GM19099 (cell line): ENCODE results near the gene GPATCH3.
A peak's percentile ranks its signal among the peaks of the same experiment; 100 is the strongest.

Experiments
- POLR2A ChIP-seq: IDR thresholded peaks from 3 replicates; pipeline ENCODE4 v1.6.1; 2011; ENCODE audit warnings: low read depth; ENCODE audit not compliant: insufficient read length; ENCODE audit errors: extremely low read depth

The GPATCH3 gene

GRCh38 chr1:26894263-26894662 lies 6.0 kb downstream of the GPATCH3 start:
- no peak for TF ChIP-seq POLR2A

GRCh38 chr1:26890467-26890796 lies 9.8 kb downstream of the GPATCH3 start:
- TF ChIP-seq POLR2A = no peak

- peak; percentile 88 for TF ChIP-seq POLR2A
Observed at GRCh38 chr1:26889551-26890466, 10.5 kb downstream of the GPATCH3 start, which contains the start of gene GPN2. Gene GPN2, minus strand, starts transcription at chr1:26890283. Its CDS starts 187 bp downstream, at chr1:26890096.

- no peak for TF ChIP-seq POLR2A
Observed at GRCh38 chr1:26888231-26888630, 12.0 kb downstream of the GPATCH3 start.

- no peak for TF ChIP-seq POLR2A
Observed at GRCh38 chr1:26887125-26887524, 13.1 kb downstream of the GPATCH3 start.

- no peak for TF ChIP-seq POLR2A
Observed at GRCh38 chr1:26882696-26883463, 17.4 kb downstream of the GPATCH3 start.

- no peak for TF ChIP-seq POLR2A
Observed at GRCh38 chr1:26879793-26880192, 20.5 kb downstream of the GPATCH3 start.

GRCh38 chr1:26877326-26877725 lies 22.9 kb downstream of the GPATCH3 start:
- no peak for TF ChIP-seq POLR2A

- no peak for TF ChIP-seq POLR2A
Observed at GRCh38 chr1:26874896-26875295, 25.4 kb downstream of the GPATCH3 start.

GRCh38 chr1:26864610-26865480 lies 35.4 kb downstream of the GPATCH3 start:
- peak; percentile 99 for TF ChIP-seq POLR2A

GRCh38 chr1:26863685-26864077 lies 36.6 kb downstream of the GPATCH3 start:
- no peak for TF ChIP-seq POLR2A

- no peak for TF ChIP-seq POLR2A
Observed at GRCh38 chr1:26862781-26863684, 37.2 kb downstream of the GPATCH3 start, which contains the start of gene SFN. Gene SFN, plus strand, starts transcription at chr1:26863149. Its CDS starts 64 bp downstream, at chr1:26863213.

- TF ChIP-seq POLR2A = no peak
Observed at GRCh38 chr1:26861889-26862378, 38.3 kb downstream of the GPATCH3 start.

- no peak for TF ChIP-seq POLR2A
Observed at GRCh38 chr1:26861286-26861701, 39.0 kb downstream of the GPATCH3 start.
